Keratinocyte (primary cell): ENCODE data around the gene UQCC3.

Experiments used
- EZH2 ChIP-seq: IDR thresholded peaks from one replicate; pipeline ENCODE4 v1.6.1; 2012; ENCODE audit warnings: inconsistent platforms, mild to moderate bottlenecking, low read length, moderate library complexity
- TF ChIP-seq, protein P1 (sequence below), 3 experiments: IDR thresholded peaks in 1 of 3; conservative IDR thresholded peaks in 1 of 3; optimal IDR thresholded peaks in 1 of 3; 2 replicates in 2 of 3; 3 replicates in 1 of 3; pipeline versions ENCODE3 to v1.5.1; 2011; ENCODE audit warnings: low read length in 3 of 3, mild to moderate bottlenecking in 3 of 3, moderate library complexity in 2 of 3, control low read depth in 1 of 3, inconsistent platforms in 1 of 3; ENCODE audit not compliant: insufficient read depth in 2 of 3; ENCODE audit errors: extremely low read depth in 1 of 3

DNA sequence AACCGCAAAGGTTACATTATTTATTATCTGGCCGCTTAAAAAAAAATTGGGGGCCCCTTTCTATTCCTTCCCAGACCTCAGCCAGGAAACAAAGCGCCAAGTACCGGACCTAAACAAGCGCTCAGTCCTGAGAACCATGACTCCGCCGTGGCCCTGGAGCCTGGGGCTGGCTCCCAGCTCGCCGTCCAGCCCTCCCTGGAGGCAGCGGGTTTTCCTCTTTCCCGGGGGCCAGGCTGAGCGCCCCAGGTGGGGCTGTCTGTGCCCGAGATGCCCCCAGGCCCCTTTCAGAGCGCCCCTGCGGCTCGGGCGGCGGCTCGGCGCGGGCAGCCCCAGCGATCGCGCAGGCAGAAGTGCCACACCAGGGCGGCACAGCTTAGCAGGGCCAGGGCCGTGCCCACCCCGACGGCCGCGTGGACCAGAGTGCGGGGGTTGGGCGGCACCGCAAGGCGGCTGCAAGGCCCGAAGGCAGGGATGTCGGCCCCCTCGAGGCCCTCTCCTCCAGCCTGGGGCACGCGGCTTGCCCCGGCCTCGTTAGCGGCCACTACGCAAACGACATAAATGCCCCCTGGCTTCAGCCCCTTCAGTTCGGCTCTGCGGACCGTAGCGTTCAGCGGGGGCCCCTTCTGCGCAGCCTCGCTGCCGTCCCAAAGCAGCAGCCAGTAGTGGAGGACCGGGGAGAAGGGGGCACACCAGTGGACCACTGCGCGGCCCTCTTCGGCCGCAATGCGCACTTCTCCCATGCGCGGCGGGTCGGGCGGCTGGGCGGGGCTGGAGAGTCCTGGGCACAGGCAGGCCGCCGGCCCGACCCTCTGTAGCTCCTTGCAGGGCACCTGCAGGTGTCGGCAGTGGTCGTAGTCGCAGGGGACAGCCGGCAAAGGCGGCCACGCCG is 16.3 kb downstream of the UQCC3 start:
- TF ChIP-seq, protein P1, sequence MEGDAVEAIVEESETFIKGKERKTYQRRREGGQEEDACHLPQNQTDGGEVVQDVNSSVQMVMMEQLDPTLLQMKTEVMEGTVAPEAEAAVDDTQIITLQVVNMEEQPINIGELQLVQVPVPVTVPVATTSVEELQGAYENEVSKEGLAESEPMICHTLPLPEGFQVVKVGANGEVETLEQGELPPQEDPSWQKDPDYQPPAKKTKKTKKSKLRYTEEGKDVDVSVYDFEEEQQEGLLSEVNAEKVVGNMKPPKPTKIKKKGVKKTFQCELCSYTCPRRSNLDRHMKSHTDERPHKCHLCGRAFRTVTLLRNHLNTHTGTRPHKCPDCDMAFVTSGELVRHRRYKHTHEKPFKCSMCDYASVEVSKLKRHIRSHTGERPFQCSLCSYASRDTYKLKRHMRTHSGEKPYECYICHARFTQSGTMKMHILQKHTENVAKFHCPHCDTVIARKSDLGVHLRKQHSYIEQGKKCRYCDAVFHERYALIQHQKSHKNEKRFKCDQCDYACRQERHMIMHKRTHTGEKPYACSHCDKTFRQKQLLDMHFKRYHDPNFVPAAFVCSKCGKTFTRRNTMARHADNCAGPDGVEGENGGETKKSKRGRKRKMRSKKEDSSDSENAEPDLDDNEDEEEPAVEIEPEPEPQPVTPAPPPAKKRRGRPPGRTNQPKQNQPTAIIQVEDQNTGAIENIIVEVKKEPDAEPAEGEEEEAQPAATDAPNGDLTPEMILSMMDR (optimal IDR thresholded peaks at IDR 0.05 in 1 of 3, IDR thresholded peaks at IDR 0.05 in 1 of 3, conservative IDR thresholded peaks at IDR 0.05 in 1 of 3; ENCODE audit: extremely low read depth in 1 of 3, insufficient read depth in 2 of 3, low read length in 3 of 3) = no peak
- no peak for TF ChIP-seq EZH2
